Adrenal gland (tissue), 12 donors: ENCODE results near the gene FRRS1L. TPM values are rescaled to one million over a fixed set of nuclear protein-coding genes. Genes with fewer than 3 reads are reported as not detected.

Experiments
- DNase-seq, 7 donors: peaks; one replicate each; pipeline ENCODE4 v3.0.0-alpha.2; 2019 to 2020
- H3K27ac ChIP-seq, 5 donors: fragments of 200-600 bp; sonication (generic) in 4 of 5; 1 replicate in 3 of 5; 2 replicates in 2 of 5; pipeline versions ENCODE4 v1.5.1 to v1.8.0; 2016 to 2020; ENCODE audit warnings: mild to moderate bottlenecking in 1 of 5
- H3K27me3 ChIP-seq: fragments of 200-600 bp; 2 replicates; pipeline ENCODE4 v1.8.0; 2021
- H3K36me3 ChIP-seq, 2 donors: fragments of 200-600 bp; replicated peaks in 1 of 2; 1 replicate in 1 of 2; 2 replicates in 1 of 2; pipeline versions ENCODE4 v1.5.1 to v1.8.0; 2018 to 2022
- H3K4me1 ChIP-seq, 2 donors: fragments of 200-600 bp; replicated peaks in 1 of 2; 1 replicate in 1 of 2; 2 replicates in 1 of 2; pipeline versions ENCODE4 v1.5.1 to v1.8.0; 2018 to 2021
- H3K4me3 ChIP-seq, 4 donors: fragments of 200-600 bp; sonication (generic) in 3 of 4; one replicate each; pipeline ENCODE4 v1.5.1; 2016 to 2018
- H3K9me3 ChIP-seq, 3 donors: fragments of 200-600 bp; sonication (generic) in 1 of 3; replicated peaks in 1 of 3; 1 replicate in 2 of 3; 2 replicates in 1 of 3; pipeline versions ENCODE4 v1.5.1 to v1.8.0; 2016 to 2021
- CTCF ChIP-seq, 6 experiments: fragments of 450-650 bp in 4 of 6; fragments of 200-600 bp in 2 of 6; sonication (generic) in 1 of 6; IDR thresholded peaks; 1 replicate in 5 of 6; 2 replicates in 1 of 6; pipeline versions ENCODE4 v1.5.1 to v1.8.0; 2016 to 2021; ENCODE audit warnings: antibody characterized with exemption in 6 of 6, mild to moderate bottlenecking in 2 of 6, moderate library complexity in 1 of 6
- POLR2A ChIP-seq, 2 donors: fragments of 450-650 bp; IDR thresholded peaks; one replicate each; pipeline ENCODE4 v1.6.1; 2017; ENCODE audit warnings: antibody characterized with exemption in 2 of 2, mild to moderate bottlenecking in 2 of 2, moderate library complexity in 1 of 2
- WGBS, 4 donors: extraction: QIAGEN DNeasy Blood & Tissue Kit in 2 of 4; methylation state at CpG; one replicate each; pipeline versions ENCODE4 v1.1.5 to v1.1.7; 2013 to 2017; 5-methylcytosine and 5-hydroxymethylcytosine counted together
- intact Hi-C, 2 donors: fragments of 100-400 bp; cut with DNase I; formaldehyde crosslinking; loops; one replicate each; pipeline versions ENCODE4 v1.14.1 to v1.15.0; 2022 to 2023
- polyA plus RNA-seq, 3 donors: library from polyadenylated mRNA; stranded (reverse); fragments of 200-250 nt in 2 of 3; fragments of 350-450 nt in 1 of 3; fragmentation: Illumina TruSeq in 1 of 3; extraction: RNeasy Lipid Tissue Mini Kit (QIAGEN cat#74804) in 1 of 3; gene quantifications; one replicate each; pipeline ENCODE4 v1.2.3, GENCODE V29; 2013 to 2014
- total RNA-seq, 9 donors: library from RNA; depleted of rRNA in 4 of 9; stranded (reverse); fragments of >200 nt in 4 of 9; fragments of 120-200 nt in 1 of 9; fragmentation: NEBNext Ultra II Directional in 1 of 9; extraction: Animal tissue kit (Norgen Biotek cat#: 25700) in 1 of 9; gene quantifications; one replicate each; pipeline versions ENCODE4 v1.1.0 to v1.2.4, GENCODE V29; 2013 to 2023
- donor health status: healthy with polysubstance abuse.
- donor health status: Bipolar disorder and iron deficiency.
- donor health status: DM: yes; HTN: yes; CAD: no.
- donor health status: DM: no; HTN: no; CAD: no.
- donor health status: DM: no; HTN: no; CAD: no.
- donor health status: DM: yes; HTN: yes; CAD: no.

Gene FRRS1L
- total and polyA plus RNA-seq, 12 donors: 2.9 to 24.8 (median 14.8) TPM

- Histone ChIP-seq H3K27me3 (no peaks in the 10 kb centered on the region), H3K4me1 (peaks cover 4 to 6% of the 10 kb centered on the region in 2 donors), H3K4me3 (no peak overlapping the region), H3K27ac (no peak overlapping the region), H3K36me3 (no peaks in the 10 kb centered on the region), H3K9me3 (no peaks in the 10 kb centered on the region)
- intact Hi-C loops: loop anchor here in 1 of 2 donors (10.0 kb wide), 1 partner anchor 188 kb away; the partner anchor contains the start of genes ABITRAM and ELP1
- no peak for DNase-seq
- 75 to 83% (median 82%) methylated on average over 10 to 12 of the region's 12 CpGs for WGBS, 4 donors
- no peak for TF ChIP-seq POLR2A (IDR thresholded peaks at IDR 0.05)
- no peak for TF ChIP-seq CTCF (IDR thresholded peaks at IDR 0.05)
Observed at GRCh38 chr9:109122726-109123621, 44.1 kb downstream of the FRRS1L start.

- intact Hi-C loops: loop anchor here in 1 of 2 donors (10.0 kb wide), 1 partner anchor 187 kb away; the partner anchor contains the start of genes ABITRAM and ELP1
- no peaks in the 10 kb centered on the region for H3K9me3 ChIP-seq
- 76 to 83% (median 81%) methylated on average over 11 of the region's 11 CpGs for WGBS, 4 donors
- H3K4me3 ChIP-seq: no peak overlapping the region
- TF ChIP-seq CTCF (IDR thresholded peaks at IDR 0.05) (no peak), POLR2A (IDR thresholded peaks at IDR 0.05) (no peak)
- peaks cover 18 to 23% of the 10 kb centered on the region in 2 donors for H3K4me1 ChIP-seq
- no peak for DNase-seq
- no peaks in the 10 kb centered on the region for H3K36me3 ChIP-seq
- no peaks in the 10 kb centered on the region for H3K27me3 ChIP-seq
- no peak overlapping the region for H3K27ac ChIP-seq
Observed at GRCh38 chr9:109121232-109121796, 45.7 kb downstream of the FRRS1L start.

GRCh38 chr9:109120204-109120789, 46.8 kb downstream of the FRRS1L start:
- H3K4me3 ChIP-seq: peak overlapping the region in 1 of 4 donors; percentile 0
- H3K36me3 ChIP-seq: no peaks in the 10 kb centered on the region
- H3K9me3 ChIP-seq: no peaks in the 10 kb centered on the region
- intact Hi-C loops: loop anchor here in 1 of 2 donors (10.0 kb wide), 1 partner anchor 185 kb away; the partner anchor contains the start of genes ABITRAM and ELP1
- peak overlapping the region in 1 of 5 donors; percentile 90 for H3K27ac ChIP-seq
- TF ChIP-seq CTCF (IDR thresholded peaks at IDR 0.05): no peak
- DNase-seq: no peak
- peaks cover 27 to 33% of the 10 kb centered on the region in 2 donors for H3K4me1 ChIP-seq
- WGBS, 4 donors: 31 to 33% (median 32%) methylated on average over 13 of the region's 13 CpGs
- H3K27me3 ChIP-seq: no peaks in the 10 kb centered on the region
